Progenitor cell of endocrine pancreas (in vitro differentiated cells): ENCODE measurements around the gene ERC1. TPM values are rescaled to one million over a fixed set of nuclear protein-coding genes. Genes with fewer than 3 reads are reported as not detected.
A peak's percentile ranks its signal among the peaks of the same experiment; 100 is the strongest.
"Not testable (repeated sequence)": the region's sequence is repeated elsewhere in the genome, so short reads cannot be mapped to it uniquely, and the experiment has no call there.

Experiments used
- DNase-seq: peaks from one replicate; pipeline ENCODE4 v3.0.0; 2021; ENCODE audit warnings: low spot score; ENCODE audit not compliant: unreplicated experiment
- H3K27ac Mint-ChIP-seq: 2 replicates; pipeline ENCODE4 v1.8.0; 2021; ENCODE audit warnings: mild to moderate bottlenecking, moderate library complexity, mixed read lengths
- H3K27me3 Mint-ChIP-seq: 2 replicates; pipeline ENCODE4 v1.8.0; 2021; ENCODE audit warnings: mixed read lengths
- H3K36me3 Mint-ChIP-seq: 2 replicates; pipeline ENCODE4 v1.8.0; 2022; ENCODE audit warnings: mixed read lengths; ENCODE audit not compliant: insufficient read depth
- H3K4me1 Mint-ChIP-seq: 2 replicates; pipeline ENCODE4 v1.8.0; 2021; ENCODE audit warnings: low read depth, mixed read lengths
- H3K4me3 Mint-ChIP-seq: 2 replicates; pipeline ENCODE4 v1.8.0; 2021; ENCODE audit warnings: low read depth, mild to moderate bottlenecking, moderate library complexity, mixed read lengths
- H3K9me3 Mint-ChIP-seq: 2 replicates; pipeline ENCODE4 v1.8.0; 2021; ENCODE audit warnings: low read depth, mixed read lengths
- CTCF ChIP-seq: fragments of 200-600 bp; sonication (generic); IDR thresholded peaks from one replicate; pipeline ENCODE4 v1.5.0; 2021; ENCODE audit warnings: antibody characterized with exemption, mild to moderate bottlenecking; ENCODE audit not compliant: unreplicated experiment
- total RNA-seq: library from RNA; stranded (reverse); gene quantifications from 2 replicates; pipeline ENCODE4 v1.2.1, GENCODE V29; 2021

Gene ERC1
- total RNA-seq, 1 donor from 2014 or later: 146 TPM

GRCh38 chr12:1130164-1130563 is 139.1 kb downstream of the ERC1 start:
- TF ChIP-seq CTCF: no peak
- DNase-seq: no peak
- Mint-ChIP-seq H3K9me3 (peaks cover 7% of the 10 kb centered on the region), H3K4me1 (peaks cover 15% of the 10 kb centered on the region), H3K27me3 (no peaks in the 10 kb centered on the region), H3K36me3 (peaks cover 15% of the 10 kb centered on the region), H3K27ac (peak overlapping the region; percentile 16), H3K4me3 (no peak overlapping the region)

- no peak for TF ChIP-seq CTCF
- H3K36me3 Mint-ChIP-seq: peaks cover 15% of the 10 kb centered on the region
- peaks cover 7% of the 10 kb centered on the region for H3K9me3 Mint-ChIP-seq
- peaks cover 15% of the 10 kb centered on the region for H3K4me1 Mint-ChIP-seq
- no peak for DNase-seq
- H3K4me3 Mint-ChIP-seq: no peak overlapping the region
- peak overlapping the region; percentile 16 for H3K27ac Mint-ChIP-seq
- no peaks in the 10 kb centered on the region for H3K27me3 Mint-ChIP-seq
Observed at GRCh38 chr12:1130571-1130970, 139.5 kb downstream of the ERC1 start.

- Mint-ChIP-seq H3K4me3 (no peak overlapping the region), H3K36me3 (peaks cover 9% of the 10 kb centered on the region), H3K27me3 (no peaks in the 10 kb centered on the region), H3K4me1 (peaks cover 15% of the 10 kb centered on the region), H3K27ac (no peak overlapping the region), H3K9me3 (peaks cover 3% of the 10 kb centered on the region)
- DNase-seq: no peak
- no peak for TF ChIP-seq CTCF
Observed at GRCh38 chr12:1131811-1132224, 140.8 kb downstream of the ERC1 start.

- no peak for TF ChIP-seq CTCF
- peaks cover 15% of the 10 kb centered on the region for H3K4me1 Mint-ChIP-seq
- DNase-seq: no peak
- H3K4me3 Mint-ChIP-seq: no peak overlapping the region
- no peak overlapping the region for H3K27ac Mint-ChIP-seq
- no peaks in the 10 kb centered on the region for H3K27me3 Mint-ChIP-seq
- H3K36me3 Mint-ChIP-seq: peaks cover 5% of the 10 kb centered on the region
- H3K9me3 Mint-ChIP-seq: peaks cover 3% of the 10 kb centered on the region
Observed at GRCh38 chr12:1132311-1132710, 141.3 kb downstream of the ERC1 start.

- H3K36me3 Mint-ChIP-seq: peaks cover 4% of the 10 kb centered on the region
- H3K27ac Mint-ChIP-seq: peak overlapping the region; percentile 18
- no peaks in the 10 kb centered on the region for H3K4me1 Mint-ChIP-seq
- H3K4me3 Mint-ChIP-seq: no peak overlapping the region
- no peaks in the 10 kb centered on the region for H3K9me3 Mint-ChIP-seq
- no peaks in the 10 kb centered on the region for H3K27me3 Mint-ChIP-seq
- no peak for TF ChIP-seq CTCF
- DNase-seq: no peak
Observed at GRCh38 chr12:1138691-1139090, 147.7 kb downstream of the ERC1 start.

- not testable (repeated sequence) for H3K9me3 Mint-ChIP-seq, H3K27ac Mint-ChIP-seq, DNase-seq, H3K27me3 Mint-ChIP-seq, H3K4me3 Mint-ChIP-seq, H3K4me1 Mint-ChIP-seq
- peaks cover 37% of the 10 kb centered on the region for H3K36me3 Mint-ChIP-seq
Observed at GRCh38 chr12:1146758-1147157, 155.7 kb downstream of the ERC1 start.
